Nephron progenitor cell (in vitro differentiated cells): ENCODE results near the gene SLC8A1.

ENCODE experiments used
- DNase-seq: peaks from one replicate; pipeline ENCODE4 v3.0.0; 2021
- H3K27ac Mint-ChIP-seq: 2 replicates; pipeline ENCODE4 v1.8.0; 2021; ENCODE audit warnings: mild to moderate bottlenecking, moderate library complexity, mixed read lengths
- H3K27me3 Mint-ChIP-seq: 2 replicates; pipeline ENCODE4 v1.8.0; 2021; ENCODE audit warnings: mild to moderate bottlenecking, low read depth, mixed read lengths; ENCODE audit not compliant: poor library complexity
- H3K36me3 Mint-ChIP-seq: 2 replicates; pipeline ENCODE4 v1.8.0; 2021; ENCODE audit warnings: low read depth, mixed read lengths
- H3K4me1 Mint-ChIP-seq: 2 replicates; pipeline ENCODE4 v1.8.0; 2021; ENCODE audit warnings: mixed read lengths
- H3K4me3 Mint-ChIP-seq: 2 replicates; pipeline ENCODE4 v1.8.0; 2021; ENCODE audit warnings: mild to moderate bottlenecking, moderate library complexity, mixed read lengths
- H3K9me3 Mint-ChIP-seq: 2 replicates; pipeline ENCODE4 v1.8.0; 2021; ENCODE audit warnings: mild to moderate bottlenecking, moderate library complexity, mixed read lengths
- TF ChIP-seq, protein P1 (sequence below): fragments of 200-600 bp; sonication (generic); IDR thresholded peaks from 2 replicates; pipeline ENCODE4 v1.5.0; 2021; ENCODE audit warnings: antibody characterized with exemption

The SLC8A1 gene

DNA sequence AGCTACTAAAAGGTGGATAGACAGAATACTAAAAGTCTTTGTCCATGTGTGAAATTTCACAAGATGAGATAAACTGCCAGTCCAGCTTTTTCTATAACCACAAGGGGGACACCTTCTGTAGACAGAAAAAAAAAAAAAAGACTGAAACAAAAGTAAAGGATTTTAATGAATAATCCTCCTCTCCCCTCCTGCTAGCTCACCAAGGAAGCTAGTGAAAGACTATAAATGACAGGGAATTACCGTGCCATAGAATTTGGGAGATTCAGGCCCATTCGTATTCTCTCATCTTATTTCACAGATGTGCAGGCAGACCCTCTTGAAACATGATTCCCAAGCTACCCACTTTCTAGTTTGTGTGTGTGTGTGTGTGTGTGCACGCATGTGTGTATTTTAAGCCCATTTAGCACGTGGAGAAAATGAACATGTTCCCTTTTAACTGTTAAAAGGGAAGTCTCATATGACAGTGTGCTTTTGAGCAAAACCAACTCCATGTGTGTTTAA, 36.3 kb upstream of the SLC8A1 start:
- Mint-ChIP-seq H3K27ac (no peak overlapping the region), H3K4me1 (peaks cover 37% of the 10 kb centered on the region), H3K9me3 (peaks cover 10% of the 10 kb centered on the region), H3K36me3 (no peaks in the 10 kb centered on the region), H3K4me3 (no peak overlapping the region), H3K27me3 (peaks cover 6% of the 10 kb centered on the region)
- DNase-seq: no peak
- TF ChIP-seq, protein P1, sequence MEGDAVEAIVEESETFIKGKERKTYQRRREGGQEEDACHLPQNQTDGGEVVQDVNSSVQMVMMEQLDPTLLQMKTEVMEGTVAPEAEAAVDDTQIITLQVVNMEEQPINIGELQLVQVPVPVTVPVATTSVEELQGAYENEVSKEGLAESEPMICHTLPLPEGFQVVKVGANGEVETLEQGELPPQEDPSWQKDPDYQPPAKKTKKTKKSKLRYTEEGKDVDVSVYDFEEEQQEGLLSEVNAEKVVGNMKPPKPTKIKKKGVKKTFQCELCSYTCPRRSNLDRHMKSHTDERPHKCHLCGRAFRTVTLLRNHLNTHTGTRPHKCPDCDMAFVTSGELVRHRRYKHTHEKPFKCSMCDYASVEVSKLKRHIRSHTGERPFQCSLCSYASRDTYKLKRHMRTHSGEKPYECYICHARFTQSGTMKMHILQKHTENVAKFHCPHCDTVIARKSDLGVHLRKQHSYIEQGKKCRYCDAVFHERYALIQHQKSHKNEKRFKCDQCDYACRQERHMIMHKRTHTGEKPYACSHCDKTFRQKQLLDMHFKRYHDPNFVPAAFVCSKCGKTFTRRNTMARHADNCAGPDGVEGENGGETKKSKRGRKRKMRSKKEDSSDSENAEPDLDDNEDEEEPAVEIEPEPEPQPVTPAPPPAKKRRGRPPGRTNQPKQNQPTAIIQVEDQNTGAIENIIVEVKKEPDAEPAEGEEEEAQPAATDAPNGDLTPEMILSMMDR: peak; percentile 50

DNA sequence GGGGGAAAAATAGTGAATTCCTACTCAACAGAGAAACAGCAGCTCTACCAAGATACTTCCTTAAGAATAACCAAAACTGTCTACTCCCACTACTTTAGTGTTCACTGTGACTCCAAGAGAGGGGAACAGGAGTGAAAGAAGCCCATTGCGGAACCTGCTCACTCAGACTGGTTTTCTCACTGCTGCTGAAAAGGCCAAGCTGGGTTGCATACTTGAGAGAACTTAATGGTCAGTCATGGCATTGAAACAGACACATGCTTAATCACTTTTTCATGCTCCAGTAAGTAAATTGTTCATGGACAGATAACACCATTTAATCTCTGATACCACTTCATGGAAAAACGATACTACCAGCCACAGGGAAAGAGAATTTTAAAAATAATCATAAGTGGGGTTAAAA, 35.7 kb upstream of the SLC8A1 start:
- Mint-ChIP-seq H3K4me3 (no peak overlapping the region), H3K9me3 (peaks cover 11% of the 10 kb centered on the region), H3K27ac (no peak overlapping the region), H3K36me3 (no peaks in the 10 kb centered on the region), H3K4me1 (peaks cover 37% of the 10 kb centered on the region), H3K27me3 (peaks cover 6% of the 10 kb centered on the region)
- peak; percentile 7 for DNase-seq
- TF ChIP-seq, protein P1: no peak

DNA sequence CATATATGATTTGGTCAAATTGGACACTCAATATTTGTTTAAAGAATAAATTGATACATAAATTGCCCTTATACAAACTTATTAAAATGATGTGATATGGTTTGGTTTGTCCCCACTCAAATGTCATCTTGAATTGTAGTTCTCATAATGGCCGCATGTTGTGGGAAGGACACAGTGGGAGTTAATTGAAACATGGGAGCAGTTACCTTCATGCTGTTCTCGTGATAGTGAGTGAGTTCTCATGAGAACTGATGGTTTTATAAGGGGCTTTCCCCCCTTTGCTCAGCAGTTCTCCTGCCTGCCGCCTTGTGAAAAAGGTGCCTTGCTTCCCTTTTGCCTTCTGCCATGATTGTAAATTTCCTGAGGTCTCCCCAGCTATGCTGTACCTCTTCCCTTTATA, 34.0 kb upstream of the SLC8A1 start:
- no peak overlapping the region for H3K4me3 Mint-ChIP-seq
- TF ChIP-seq, protein P1: no peak
- peaks cover 6% of the 10 kb centered on the region for H3K27me3 Mint-ChIP-seq
- H3K4me1 Mint-ChIP-seq: peaks cover 37% of the 10 kb centered on the region
- no peak for DNase-seq
- no peaks in the 10 kb centered on the region for H3K36me3 Mint-ChIP-seq
- no peak overlapping the region for H3K27ac Mint-ChIP-seq
- peaks cover 11% of the 10 kb centered on the region for H3K9me3 Mint-ChIP-seq

DNA sequence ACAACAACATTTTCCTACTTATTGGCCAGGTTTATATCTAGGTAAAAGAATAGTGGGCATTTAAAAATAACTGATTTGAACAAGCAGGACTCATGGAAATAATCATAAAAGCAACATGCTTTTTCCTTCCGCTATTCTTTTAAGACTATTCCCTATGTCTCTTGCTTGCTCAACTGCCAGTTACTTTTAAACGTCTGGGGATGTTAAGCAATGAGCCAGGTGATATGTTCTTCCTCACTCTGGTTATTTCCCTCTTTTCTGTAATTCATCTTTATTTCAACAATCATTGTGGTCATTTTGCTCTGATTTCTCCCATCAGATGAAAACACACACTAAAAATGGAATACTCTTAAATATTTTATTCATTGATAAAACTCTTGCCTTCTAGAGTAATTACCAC, 33.4 kb upstream of the SLC8A1 start:
- H3K4me1 Mint-ChIP-seq: peaks cover 37% of the 10 kb centered on the region
- no peak overlapping the region for H3K27ac Mint-ChIP-seq
- no peak overlapping the region for H3K4me3 Mint-ChIP-seq
- peaks cover 11% of the 10 kb centered on the region for H3K9me3 Mint-ChIP-seq
- DNase-seq: no peak
- H3K27me3 Mint-ChIP-seq: peaks cover 6% of the 10 kb centered on the region
- TF ChIP-seq, protein P1: no peak
- no peaks in the 10 kb centered on the region for H3K36me3 Mint-ChIP-seq

DNA sequence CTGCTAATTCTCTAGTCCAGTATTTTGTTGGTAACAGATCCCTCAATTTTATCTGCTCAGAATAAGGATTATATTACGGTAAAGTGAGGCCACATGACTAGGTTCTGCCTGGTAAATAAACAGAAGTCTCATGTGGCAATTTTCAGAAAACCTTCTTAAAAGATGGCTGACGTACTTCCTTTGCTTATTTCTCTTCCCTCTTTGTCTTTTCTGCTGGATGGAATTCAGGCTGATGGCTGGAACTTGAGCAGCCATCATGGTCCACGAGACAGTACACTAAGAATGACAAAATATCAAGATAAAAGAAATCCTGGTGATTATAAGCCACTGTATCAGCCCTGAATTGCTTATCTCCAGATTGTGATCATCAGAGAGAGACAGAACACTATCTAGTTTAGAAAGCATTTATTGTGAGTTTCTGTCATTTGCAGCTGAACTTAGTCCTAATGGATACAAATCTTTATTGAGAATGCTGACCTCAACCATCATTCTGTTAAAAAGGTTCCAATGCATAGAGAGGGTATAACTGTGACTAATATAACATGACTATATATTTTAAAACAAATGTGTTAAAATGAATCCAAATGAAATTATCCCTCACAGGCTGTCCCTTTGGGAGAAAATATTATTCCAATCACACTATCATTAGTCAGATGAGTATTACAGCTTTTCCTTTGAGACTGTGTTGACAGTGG, 31.8 kb upstream of the SLC8A1 start:
- H3K4me3 Mint-ChIP-seq: no peak overlapping the region
- H3K27ac Mint-ChIP-seq: no peak overlapping the region
- H3K36me3 Mint-ChIP-seq: no peaks in the 10 kb centered on the region
- TF ChIP-seq, protein P1: no peak
- DNase-seq: no peak
- peaks cover 26% of the 10 kb centered on the region for H3K4me1 Mint-ChIP-seq
- peaks cover 11% of the 10 kb centered on the region for H3K9me3 Mint-ChIP-seq
- H3K27me3 Mint-ChIP-seq: peaks cover 6% of the 10 kb centered on the region

DNA sequence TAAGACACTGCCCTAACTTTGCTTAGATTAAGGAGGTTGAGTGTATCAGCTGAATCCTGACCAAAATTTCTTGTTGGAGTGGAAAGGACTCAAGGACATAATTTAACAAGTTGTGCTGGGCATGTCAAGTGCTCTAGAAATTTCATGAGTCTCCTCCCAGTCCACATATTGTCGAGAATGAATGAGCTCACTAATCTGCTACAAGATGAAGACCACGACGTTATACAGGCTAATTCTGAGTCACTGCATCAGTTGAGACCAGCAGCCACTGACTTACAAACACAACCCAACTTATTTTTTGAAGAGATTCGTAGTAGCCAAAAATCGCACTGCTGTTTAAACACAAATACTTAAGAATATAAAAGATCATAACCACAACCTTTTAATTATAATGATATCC, 28.7 kb upstream of the SLC8A1 start:
- Mint-ChIP-seq H3K36me3 (no peaks in the 10 kb centered on the region), H3K27me3 (peaks cover 6% of the 10 kb centered on the region), H3K27ac (no peak overlapping the region), H3K9me3 (peaks cover 11% of the 10 kb centered on the region), H3K4me1 (peaks cover 24% of the 10 kb centered on the region), H3K4me3 (no peak overlapping the region)
- DNase-seq: no peak
- TF ChIP-seq, protein P1: no peak
